ENCODE data around the gene TMTC4.

DNA sequence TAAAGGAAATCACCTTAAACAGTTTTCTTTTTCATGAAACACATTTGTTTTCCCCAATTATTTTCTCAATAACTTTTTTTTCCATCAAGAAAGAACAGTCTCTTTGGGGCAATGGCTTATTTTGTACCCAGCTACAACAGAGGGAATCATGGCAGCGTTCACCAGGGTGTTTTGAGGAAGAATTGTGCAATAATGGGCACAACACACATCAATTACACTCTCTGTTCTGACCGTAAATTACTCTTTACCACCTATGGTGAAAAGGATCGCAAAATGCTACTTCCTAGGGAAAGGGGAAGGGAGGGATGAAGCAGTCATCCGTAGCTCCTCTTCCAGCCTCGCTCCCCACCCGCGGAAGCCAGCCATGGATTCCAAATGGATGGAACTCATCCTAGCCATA lies 38.6 kb downstream of the TMTC4 start:
- TF ChIP-seq, protein P1, sequence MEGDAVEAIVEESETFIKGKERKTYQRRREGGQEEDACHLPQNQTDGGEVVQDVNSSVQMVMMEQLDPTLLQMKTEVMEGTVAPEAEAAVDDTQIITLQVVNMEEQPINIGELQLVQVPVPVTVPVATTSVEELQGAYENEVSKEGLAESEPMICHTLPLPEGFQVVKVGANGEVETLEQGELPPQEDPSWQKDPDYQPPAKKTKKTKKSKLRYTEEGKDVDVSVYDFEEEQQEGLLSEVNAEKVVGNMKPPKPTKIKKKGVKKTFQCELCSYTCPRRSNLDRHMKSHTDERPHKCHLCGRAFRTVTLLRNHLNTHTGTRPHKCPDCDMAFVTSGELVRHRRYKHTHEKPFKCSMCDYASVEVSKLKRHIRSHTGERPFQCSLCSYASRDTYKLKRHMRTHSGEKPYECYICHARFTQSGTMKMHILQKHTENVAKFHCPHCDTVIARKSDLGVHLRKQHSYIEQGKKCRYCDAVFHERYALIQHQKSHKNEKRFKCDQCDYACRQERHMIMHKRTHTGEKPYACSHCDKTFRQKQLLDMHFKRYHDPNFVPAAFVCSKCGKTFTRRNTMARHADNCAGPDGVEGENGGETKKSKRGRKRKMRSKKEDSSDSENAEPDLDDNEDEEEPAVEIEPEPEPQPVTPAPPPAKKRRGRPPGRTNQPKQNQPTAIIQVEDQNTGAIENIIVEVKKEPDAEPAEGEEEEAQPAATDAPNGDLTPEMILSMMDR (conservative IDR thresholded peaks at IDR 0.05; ENCODE audit: low read depth, low read length) = no peak
- no peak for TF ChIP-seq EZH2 (IDR thresholded peaks at IDR 0.05; ENCODE audit: low read length, unreplicated experiment)

All from PC-3 (cell line).